Nephron (organoid): Measurements from ENCODE around the gene NHERF1.

ENCODE experiments used
- H3K27ac Mint-ChIP-seq, 3 experiments: 2 replicates each; pipeline ENCODE4 v1.8.0; 2020; ENCODE audit warnings: mixed read lengths in 3 of 3, mild to moderate bottlenecking in 2 of 3, moderate library complexity in 1 of 3
- H3K27me3 Mint-ChIP-seq: 2 replicates; pipeline ENCODE4 v1.8.0; 2021; ENCODE audit warnings: low read depth, mild to moderate bottlenecking, moderate library complexity, mixed read lengths
- H3K36me3 Mint-ChIP-seq: 2 replicates; pipeline ENCODE4 v1.8.0; 2020; ENCODE audit warnings: low read depth, mixed read lengths
- H3K4me1 Mint-ChIP-seq: 2 replicates; pipeline ENCODE4 v1.8.0; 2020; ENCODE audit warnings: mixed read lengths
- H3K4me3 Mint-ChIP-seq, 3 experiments: 2 replicates each; pipeline ENCODE4 v1.8.0; 2020; ENCODE audit warnings: mild to moderate bottlenecking in 3 of 3, mixed read lengths in 3 of 3, moderate library complexity in 2 of 3
- H3K9me3 Mint-ChIP-seq: 2 replicates; pipeline ENCODE4 v1.8.0; 2020; ENCODE audit warnings: mixed read lengths
- CTCF ChIP-seq, 3 experiments: fragments of 200-600 bp; sonication (generic); IDR thresholded peaks; one replicate each; pipeline ENCODE4 v1.5.0; 2021; ENCODE audit warnings: antibody characterized with exemption in 3 of 3; ENCODE audit not compliant: unreplicated experiment in 3 of 3

Gene NHERF1

GRCh38 chr17:74776044-74776962, 27.9 kb downstream of the NHERF1 start, which contains the start of gene NAT9:
NAT9 (minus strand) TSS chr17:74776345; CDS start chr17:74775698, 647 bp downstream.
- Mint-ChIP-seq H3K9me3 (no peaks in the 10 kb centered on the region), H3K4me1 (peaks cover 26% of the 10 kb centered on the region)

GRCh38 chr17:74776990-74777389, 28.6 kb downstream of the NHERF1 start:
- Mint-ChIP-seq H3K9me3 (no peaks in the 10 kb centered on the region), H3K27me3 (no peaks in the 10 kb centered on the region), H3K36me3 (peaks cover 18% of the 10 kb centered on the region), H3K4me1 (peaks cover 26% of the 10 kb centered on the region), H3K27ac (peak overlapping the region in 1 of 3 experiments; percentile 74), H3K4me3 (peak overlapping the region; percentile 96 to 98 (median 98))
- no peak for TF ChIP-seq CTCF (IDR thresholded peaks at IDR 0.05; ENCODE audit: unreplicated experiment in 3 of 3)

More at GRCh38 chr17:74776044-74776962, 27.9 kb downstream of the NHERF1 start, which contains the start of gene NAT9:
- Mint-ChIP-seq H3K36me3 (peaks cover 21% of the 10 kb centered on the region), H3K27ac (peak within 1 kb of the TSS; percentile 84 to 96 (median 95)), H3K27me3 (no peaks in the 10 kb centered on the region), H3K4me3 (peak within 1 kb of the TSS; percentile 96 to 98 (median 98))
- TF ChIP-seq CTCF (IDR thresholded peaks at IDR 0.05; ENCODE audit: unreplicated experiment in 3 of 3) = no peak

- Mint-ChIP-seq H3K27me3 (no peaks in the 10 kb centered on the region), H3K4me1 (peaks cover 26% of the 10 kb centered on the region), H3K27ac (no peak overlapping the region), H3K9me3 (no peaks in the 10 kb centered on the region), H3K36me3 (peaks cover 10% of the 10 kb centered on the region), H3K4me3 (peak overlapping the region; percentile 63 to 81 (median 66))
- no peak for TF ChIP-seq CTCF (IDR thresholded peaks at IDR 0.05; ENCODE audit: unreplicated experiment in 3 of 3)
Measured at GRCh38 chr17:74777901-74778515, 29.6 kb downstream of the NHERF1 start.

- Mint-ChIP-seq H3K27me3 (no peaks in the 10 kb centered on the region), H3K27ac (no peak overlapping the region), H3K4me3 (peak overlapping the region in 2 of 3 experiments; percentile 22 to 71), H3K9me3 (no peaks in the 10 kb centered on the region), H3K4me1 (peaks cover 22% of the 10 kb centered on the region), H3K36me3 (peaks cover 5% of the 10 kb centered on the region)
- no peak for TF ChIP-seq CTCF (IDR thresholded peaks at IDR 0.05; ENCODE audit: unreplicated experiment in 3 of 3)
Measured at GRCh38 chr17:74778960-74779359, 30.5 kb downstream of the NHERF1 start.

GRCh38 chr17:74779501-74779900, 31.1 kb downstream of the NHERF1 start:
- H3K27ac Mint-ChIP-seq = no peak overlapping the region
- H3K27me3 Mint-ChIP-seq = no peaks in the 10 kb centered on the region
- TF ChIP-seq CTCF (IDR thresholded peaks at IDR 0.05; ENCODE audit: unreplicated experiment in 3 of 3) = no peak
- H3K9me3 Mint-ChIP-seq = no peaks in the 10 kb centered on the region
- peaks cover 19% of the 10 kb centered on the region for H3K4me1 Mint-ChIP-seq
- H3K36me3 Mint-ChIP-seq = peaks cover 3% of the 10 kb centered on the region
- H3K4me3 Mint-ChIP-seq = peak overlapping the region in 1 of 3 experiments; percentile 78
